Iris pigment epithelial cell (primary cell): Measurements from ENCODE around the gene MINPP1.
A peak's percentile ranks its signal among the peaks of the same experiment; 100 is the strongest.
"Not testable (repeated sequence)": the region's sequence is repeated elsewhere in the genome, so short reads cannot be mapped to it uniquely, and the experiment has no call there.

Experiments
- DNase-seq: peaks from one replicate; pipeline ENCODE4 v3.0.0-alpha.2; 2011; ENCODE audit warnings: low read depth

MINPP1 gene, protein sequence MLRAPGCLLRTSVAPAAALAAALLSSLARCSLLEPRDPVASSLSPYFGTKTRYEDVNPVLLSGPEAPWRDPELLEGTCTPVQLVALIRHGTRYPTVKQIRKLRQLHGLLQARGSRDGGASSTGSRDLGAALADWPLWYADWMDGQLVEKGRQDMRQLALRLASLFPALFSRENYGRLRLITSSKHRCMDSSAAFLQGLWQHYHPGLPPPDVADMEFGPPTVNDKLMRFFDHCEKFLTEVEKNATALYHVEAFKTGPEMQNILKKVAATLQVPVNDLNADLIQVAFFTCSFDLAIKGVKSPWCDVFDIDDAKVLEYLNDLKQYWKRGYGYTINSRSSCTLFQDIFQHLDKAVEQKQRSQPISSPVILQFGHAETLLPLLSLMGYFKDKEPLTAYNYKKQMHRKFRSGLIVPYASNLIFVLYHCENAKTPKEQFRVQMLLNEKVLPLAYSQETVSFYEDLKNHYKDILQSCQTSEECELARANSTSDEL

DNA sequence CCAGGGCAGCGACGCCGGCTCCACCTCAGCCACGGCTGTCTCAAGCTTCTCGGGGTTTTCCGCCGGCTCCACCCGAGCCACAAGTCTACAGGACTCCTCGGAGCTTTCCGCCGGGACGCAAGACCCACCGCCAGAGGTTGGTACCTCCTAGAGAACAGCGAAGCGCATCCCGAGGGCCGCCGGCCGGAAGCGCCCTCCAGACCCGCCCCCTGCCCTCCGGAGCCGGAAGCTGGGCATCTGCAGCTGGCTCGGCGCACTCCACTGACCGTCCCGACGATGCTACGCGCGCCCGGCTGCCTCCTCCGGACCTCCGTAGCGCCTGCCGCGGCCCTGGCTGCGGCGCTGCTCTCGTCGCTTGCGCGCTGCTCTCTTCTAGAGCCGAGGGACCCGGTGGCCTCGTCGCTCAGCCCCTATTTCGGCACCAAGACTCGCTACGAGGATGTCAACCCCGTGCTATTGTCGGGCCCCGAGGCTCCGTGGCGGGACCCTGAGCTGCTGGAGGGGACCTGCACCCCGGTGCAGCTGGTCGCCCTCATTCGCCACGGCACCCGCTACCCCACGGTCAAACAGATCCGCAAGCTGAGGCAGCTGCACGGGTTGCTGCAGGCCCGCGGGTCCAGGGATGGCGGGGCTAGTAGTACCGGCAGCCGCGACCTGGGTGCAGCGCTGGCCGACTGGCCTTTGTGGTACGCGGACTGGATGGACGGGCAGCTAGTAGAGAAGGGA lies at the start of gene MINPP1:
MINPP1 (plus strand) TSS at position 254 of the 726 bp plus-strand sequence; CDS start at position 277, 23 bp downstream.
- DNase-seq: peak; percentile 85

DNA sequence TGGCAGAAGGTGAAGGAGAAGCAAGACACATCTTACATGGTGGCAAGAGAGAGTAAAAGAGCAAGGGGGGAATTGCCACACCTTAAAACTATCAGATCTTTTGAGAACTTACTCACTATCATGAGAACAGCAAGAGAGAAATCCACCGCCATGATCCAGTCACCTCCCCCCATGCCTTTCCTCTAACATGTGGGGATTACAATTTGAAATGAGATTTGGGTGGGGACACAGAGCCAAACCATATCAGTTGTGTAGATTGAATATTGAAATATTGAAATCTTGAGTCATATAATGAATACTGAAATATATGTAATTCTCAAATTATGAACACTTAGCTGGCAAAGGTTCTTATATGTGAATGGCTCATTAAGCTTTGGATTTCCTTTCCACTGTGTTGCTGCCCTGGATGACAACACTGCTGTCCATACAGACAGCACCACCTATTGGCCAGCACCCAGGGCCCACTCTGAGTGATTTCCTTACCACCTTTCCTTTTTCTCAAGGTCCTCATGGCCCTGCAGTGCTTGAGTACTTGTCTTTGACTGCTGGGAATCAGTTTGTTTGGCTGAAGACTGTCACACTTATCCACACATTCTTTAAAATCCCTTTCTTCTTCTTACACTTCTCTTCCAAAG lies 48.0 kb upstream of the MINPP1 start:
- DNase-seq: not testable (repeated sequence)

DNA sequence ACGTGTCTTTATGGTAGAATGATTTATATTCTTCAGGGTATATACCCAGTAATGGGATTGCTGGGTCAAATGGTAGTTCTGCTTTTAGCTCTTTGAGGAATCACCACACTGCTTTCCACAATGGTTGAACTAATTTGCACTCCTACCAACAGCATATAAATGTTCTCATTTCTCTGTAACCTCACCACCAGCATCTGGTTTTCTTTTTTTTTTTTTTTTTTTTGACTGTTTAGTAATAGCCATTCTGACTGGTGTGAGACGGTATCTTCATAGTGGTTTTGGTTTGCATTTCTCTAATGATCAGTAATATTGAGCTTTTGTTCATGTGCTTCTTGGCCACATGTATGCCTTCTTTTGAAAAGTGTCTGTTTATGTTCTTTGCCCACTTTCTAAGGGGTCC lies 42.9 kb upstream of the MINPP1 start:
- DNase-seq: not testable (repeated sequence)

DNA sequence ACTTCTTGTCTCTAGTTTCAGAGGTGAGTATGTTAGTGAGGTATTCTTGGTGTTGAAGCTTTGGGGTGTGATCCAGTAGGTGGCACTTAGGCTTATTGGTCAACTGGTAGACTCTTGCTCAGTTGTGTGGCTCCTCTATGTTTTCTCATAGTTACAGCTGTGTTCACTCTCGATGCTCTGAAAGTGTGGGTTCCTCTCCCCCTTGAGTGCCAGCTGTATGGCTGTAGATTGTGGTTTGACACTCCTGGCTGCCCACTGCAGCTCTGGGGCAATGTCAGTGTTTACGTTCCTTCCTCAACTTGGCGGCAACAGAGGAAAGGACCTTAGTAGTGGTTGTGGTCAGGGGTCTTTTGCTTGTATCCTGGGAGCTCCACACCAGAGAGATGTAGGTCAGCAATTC lies 37.8 kb upstream of the MINPP1 start:
- DNase-seq: not testable (repeated sequence)

DNA sequence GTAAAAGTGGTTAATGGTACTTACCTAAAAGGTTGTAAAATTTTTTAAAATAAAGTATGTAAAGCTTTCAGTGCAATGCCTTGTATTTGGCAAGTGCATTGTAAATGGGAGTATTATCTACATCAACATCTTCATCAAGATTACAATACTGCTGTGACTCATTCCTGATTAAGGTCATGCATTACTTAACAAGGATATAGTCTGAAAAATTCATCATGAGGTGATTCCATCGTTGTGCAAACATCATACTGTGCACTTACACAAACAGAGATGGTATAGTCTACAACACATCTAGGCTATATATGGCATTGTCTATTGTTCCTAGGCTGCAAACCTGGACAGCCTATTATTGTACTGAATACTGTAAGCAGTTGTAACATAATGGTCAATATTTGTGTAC lies 16.0 kb upstream of the MINPP1 start:
- peak; percentile 3 for DNase-seq

DNA sequence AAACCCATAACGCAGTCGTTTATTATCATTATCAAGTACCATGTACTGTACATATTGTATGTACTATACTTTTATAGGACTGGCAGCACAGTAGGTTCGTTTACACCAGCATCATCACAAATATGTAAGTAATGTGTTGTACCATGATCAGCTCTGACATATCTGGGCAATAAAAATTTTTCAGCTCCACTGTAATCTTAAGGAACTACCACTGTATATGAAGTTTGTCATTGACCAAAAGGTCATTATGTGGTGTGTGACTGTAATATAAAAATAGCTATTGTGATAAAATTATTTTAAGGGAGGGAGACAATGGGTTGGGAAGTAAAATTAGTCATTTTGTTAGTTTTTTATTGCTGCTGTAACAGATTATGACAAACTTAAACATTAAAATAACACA lies 14.4 kb upstream of the MINPP1 start:
- not testable (repeated sequence) for DNase-seq

DNA sequence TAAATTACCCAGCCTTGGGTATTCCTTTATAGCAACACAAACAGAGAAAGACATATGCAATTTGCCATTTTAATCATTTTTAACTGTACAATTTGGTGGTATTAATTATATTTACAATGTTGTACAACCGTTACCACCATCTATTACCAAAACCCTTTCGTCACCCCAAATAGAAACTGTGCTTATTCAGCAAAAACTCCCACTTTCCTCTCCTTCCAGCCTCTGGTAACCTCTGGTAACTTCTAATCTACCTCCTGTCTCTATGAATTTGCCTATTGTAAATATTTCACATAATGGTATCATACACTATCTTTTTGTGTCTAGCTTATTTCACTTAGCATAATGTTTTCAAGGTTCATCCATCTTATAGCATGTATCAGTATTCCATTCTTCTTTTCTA lies 12.2 kb upstream of the MINPP1 start:
- not testable (repeated sequence) for DNase-seq

DNA sequence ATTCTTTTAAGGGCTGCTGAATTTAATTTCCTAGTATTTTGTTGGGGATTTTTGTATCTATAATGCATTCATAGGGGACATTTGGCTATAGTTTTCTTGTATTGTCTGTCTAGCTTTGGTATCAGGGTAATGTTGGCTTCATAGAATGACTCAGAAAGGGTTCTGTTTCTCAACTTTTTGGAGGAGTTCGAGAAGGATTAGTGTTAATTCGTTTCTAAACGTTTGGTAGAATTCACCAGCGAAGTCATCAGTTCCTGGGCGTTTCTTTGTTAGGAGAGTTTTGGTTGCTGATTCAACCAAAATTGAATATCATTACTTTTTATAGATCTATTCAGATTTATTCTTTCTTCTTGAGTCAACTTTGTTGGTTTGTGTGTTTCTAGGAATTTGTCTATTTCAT lies 9.2 kb upstream of the MINPP1 start:
- not testable (repeated sequence) for DNase-seq

DNA sequence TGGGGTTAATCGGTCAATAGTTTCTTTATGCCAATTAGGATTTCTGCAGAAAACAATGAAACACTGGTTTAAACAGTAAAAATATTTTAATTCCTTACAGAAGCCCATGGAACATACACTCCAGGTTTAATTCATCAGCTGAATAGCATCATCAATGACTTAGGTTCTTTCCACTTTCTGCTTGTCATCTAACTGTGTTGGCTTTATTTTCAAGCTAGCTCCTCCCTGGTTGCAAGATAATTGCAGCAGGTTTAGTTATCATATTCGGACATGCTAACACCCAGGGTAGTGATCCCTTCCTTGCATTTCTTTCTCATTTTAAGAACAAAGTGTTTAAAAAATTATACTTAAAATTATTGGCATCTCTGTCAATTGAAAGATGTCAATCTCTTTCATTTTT lies 7.3 kb upstream of the MINPP1 start:
- DNase-seq: not testable (repeated sequence)

DNA sequence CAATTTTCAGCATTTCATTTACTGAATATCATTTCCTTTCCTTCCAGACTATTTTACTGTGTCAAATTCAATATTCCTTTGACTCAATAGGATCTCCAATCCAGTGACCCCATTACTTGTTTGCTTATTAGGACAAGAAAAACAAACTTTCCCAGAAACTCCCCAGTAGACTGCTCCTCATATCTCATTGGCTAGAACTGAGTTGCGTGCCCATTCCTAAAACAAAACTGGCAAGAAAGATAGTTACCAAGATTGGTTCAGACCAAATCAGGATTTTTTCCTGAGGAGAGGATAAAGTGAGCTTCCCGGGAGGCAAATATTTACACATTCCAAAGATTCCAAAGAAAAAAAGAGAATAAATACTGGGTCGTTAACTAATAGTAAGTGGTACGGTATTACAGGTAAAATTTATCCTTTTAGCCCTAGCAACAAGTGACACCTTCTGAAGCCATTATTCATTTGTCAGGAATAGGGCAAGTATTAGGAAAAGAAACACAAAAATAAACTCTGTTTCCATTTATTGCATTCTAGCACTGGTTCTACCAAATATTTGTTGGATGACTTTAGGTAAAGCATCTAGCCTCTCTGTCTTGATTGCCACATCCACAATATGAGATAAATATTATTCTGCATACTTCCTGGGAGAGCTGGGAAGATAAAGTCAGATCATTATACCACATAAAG lies 6.4 kb upstream of the MINPP1 start:
- DNase-seq: peak; percentile 38

DNA sequence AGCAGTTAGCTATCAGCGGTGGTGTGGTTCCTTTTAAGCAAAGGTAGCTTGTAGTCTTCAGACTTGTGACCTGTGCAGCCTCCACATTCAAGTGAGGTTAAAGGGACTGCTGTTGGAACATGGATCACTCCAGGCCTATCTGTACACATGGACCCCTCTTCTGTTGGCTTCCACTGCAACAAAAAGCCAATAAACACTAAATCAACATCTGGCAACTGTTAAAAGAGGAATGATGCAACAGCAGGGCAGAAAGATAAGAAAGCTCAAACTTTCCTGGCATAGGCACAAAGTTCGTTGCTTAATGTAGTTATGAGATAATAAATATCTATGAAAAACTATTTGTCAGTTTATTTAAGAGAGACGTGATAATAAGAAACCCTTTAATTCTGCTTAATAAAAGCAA lies 4.0 kb upstream of the MINPP1 start:
- peak; percentile 61 for DNase-seq

DNA sequence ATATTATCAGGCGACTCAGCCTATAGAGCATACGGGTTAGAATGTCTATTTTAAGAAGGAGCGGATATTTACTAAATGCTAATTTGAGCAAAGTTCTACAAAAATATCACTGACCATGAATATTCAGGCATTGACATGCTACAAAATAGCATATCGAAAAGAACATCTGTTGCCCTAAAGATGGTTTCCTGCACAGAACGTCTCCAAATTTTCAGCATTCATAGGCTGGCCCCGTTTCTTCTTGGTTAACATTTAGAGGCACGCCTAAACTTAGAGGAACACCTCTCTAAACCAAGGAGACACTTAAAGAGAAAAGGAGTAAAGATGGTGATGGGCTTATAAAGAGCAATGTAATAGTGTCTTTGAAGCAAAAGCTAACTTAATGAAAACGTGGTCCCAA lies 1.3 kb upstream of the MINPP1 start:
- DNase-seq: no peak

DNA sequence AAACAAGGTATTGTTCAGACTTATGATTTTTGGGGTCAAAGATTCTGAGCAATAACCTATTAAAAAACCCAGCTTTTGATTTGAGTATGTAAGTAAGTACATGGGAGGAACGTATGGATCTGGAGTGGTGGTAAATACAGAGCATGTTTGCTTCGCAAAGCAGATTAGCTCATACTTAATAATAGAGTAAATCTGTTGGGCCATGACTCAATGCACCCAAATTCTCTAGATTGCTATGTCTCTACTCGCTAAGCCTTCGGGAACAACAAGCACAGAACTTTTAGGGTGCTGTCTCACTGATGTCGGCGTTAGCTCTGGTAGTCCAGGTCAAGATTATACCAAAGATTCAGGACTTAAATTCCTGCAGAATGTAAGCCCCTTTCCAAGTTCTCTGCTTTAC lies 807 bp upstream of the MINPP1 start:
- peak; percentile 80 for DNase-seq

DNA sequence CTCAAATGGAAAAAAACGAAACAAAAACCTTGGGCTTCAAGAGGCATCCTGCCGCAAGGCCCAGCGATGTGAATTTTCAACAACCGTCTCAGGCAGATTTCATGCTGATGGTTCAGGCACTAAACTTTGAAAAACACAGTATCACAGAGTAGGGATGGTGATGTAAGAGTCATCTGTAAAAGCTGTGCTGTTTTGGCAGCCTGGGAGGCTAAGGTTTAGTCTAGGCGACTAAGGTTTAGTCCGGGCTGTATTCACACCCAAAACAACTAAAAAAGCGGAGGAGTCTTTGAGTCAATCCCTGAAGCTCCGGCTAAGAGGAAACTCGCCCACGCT lies 420 bp upstream of the MINPP1 start:
- DNase-seq: no peak

DNA sequence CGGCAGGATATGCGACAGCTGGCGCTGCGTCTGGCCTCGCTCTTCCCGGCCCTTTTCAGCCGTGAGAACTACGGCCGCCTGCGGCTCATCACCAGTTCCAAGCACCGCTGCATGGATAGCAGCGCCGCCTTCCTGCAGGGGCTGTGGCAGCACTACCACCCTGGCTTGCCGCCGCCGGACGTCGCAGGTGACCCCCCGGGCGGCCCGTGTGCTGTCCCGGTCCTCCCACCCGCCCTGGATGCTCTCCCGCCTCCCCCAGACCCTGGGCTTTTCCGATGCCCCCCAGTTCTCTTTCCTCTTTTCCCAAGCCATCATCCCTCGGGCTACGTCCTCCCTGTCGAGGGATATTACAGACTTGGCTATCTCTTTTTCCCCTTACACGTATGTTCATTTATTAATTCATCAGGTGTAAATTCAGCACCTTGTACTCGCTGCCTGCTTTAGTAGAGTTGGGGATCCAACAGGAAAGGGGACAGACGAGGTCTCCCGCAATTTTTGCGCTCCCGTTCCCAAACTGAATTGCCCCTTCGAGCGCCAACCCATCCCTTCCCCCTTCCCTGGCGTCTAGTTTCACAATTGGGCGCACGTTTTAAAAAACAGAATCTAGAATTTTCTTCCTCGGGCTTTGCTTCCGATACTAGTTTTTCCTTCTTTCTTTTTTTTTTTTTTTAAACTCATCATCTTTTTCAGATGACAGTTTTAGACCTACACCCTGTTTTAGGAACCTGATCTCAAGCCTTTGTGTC lies 846 bp downstream of the MINPP1 start:
- DNase-seq: peak; percentile 69

DNA sequence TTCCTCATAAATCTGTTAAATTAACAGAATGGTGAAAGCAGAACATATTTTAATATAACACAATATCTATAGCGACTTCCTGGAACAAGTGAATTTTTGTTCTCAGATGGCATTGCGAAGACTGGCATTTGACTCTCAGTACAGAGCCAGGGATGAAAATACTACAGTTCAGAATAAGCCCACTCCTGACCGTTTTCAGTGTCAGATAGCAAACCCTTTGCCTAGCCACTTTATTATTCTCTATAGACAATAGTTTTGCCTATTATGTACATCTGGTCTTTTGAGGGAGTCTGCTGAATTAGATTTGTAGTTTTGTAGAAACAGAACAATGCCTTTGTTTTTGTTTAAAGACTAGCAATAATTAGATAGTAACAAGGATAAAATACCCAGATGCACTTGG lies 2.3 kb downstream of the MINPP1 start:
- no peak for DNase-seq

DNA sequence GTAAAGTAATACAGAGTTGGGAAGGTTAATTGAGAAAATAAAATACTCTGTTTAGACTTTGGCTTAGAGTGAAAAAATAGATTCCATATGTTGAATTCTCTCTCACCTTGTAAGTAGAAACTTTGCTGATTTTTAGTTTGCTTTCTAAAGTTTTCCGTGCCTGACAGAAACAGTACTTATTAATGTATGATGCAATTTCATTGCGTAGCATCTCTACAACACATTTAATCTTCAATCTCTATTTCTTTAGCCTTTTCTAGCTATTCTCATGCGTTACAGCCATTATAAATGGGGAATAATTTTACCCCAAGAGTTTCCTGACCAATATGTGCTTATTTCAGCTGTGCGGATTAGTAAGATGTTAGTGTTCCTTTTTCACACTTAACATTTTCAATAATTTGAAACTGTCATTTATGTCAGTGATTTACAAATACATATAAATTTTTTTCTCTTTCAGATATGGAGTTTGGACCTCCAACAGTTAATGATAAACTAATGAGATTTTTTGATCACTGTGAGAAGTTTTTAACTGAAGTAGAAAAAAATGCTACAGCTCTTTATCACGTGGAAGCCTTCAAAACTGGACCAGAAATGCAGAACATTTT lies 3.3 kb downstream of the MINPP1 start:
- DNase-seq: no peak

DNA sequence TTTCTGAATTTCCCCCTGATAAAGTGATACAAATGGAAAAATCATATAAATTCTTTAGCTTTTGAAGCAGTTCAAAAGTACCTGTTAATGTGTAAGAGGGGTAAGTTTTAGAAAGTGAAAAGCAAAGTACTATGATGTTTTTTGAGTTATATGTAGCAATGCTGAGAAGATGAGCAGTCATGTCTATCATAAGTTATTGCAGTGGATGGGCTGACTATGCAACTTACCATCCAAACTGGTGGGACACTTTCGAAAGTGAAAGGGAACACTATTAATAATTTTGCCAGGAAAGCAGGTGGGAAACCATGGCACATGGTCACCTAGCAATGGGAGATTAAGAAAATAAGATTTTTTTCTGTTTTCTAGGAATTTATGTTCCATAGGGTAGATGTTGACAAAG lies 4.1 kb downstream of the MINPP1 start:
- no peak for DNase-seq

DNA sequence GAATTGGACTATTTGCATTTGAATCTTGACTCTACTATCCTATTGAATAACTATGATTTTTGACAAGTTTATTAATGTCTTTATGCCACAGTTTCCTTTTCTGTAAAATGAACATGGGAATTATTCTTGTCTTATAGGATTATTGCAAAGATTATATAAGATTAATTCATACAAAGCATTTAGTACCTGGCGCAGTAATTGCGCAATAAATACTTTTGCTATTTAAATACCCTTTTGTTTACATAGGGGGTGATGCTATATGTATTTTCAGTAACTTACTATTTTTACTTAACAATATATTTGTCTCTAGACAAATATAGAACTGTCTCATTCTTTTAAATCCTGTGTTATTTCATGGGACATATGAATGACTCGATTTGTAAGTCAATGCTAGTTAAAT lies 5.3 kb downstream of the MINPP1 start:
- no peak for DNase-seq

DNA sequence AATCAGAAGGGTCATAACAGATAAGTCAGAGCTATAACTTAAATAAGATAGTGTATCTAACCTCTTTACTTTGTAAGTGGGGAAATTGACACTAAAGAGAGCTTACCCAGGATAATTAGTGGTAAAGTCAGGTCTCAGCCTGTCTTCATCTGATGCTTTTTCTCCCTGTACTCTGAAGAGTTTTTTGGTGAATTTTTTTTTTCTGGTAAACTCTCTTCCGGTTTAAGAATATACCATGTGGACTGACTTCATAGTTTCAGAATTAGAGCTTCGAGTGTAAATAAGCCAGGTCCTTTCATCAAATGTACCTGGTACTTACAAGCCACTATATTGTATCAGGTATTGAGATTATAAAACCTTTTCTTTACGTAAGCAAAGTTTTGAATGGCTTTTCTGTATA lies 6.8 kb downstream of the MINPP1 start:
- DNase-seq: no peak

DNA sequence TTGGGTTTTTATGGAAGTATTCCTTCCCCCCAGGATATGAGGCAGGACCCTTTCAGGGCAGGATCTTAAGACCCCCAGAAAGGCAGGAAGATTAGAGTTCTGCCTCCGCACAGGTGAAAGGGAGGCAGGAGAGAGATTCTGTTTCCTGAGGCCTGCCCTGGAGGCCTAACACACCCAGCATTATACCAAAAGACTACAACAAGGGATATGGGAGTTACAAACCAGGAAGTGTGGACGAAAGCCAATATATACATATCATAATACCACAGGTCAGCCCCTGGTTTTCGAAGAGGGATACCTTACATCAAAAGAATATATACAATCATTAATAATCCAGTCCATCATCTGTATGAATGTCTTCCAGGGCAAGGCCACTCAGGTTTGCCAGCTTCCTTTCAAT lies 14.2 kb downstream of the MINPP1 start:
- no peak for DNase-seq
